KG1 (cell line): ENCODE results near the gene ARMC3.
A peak's percentile ranks its signal among the peaks of the same experiment; 100 is the strongest.

Experiments used
- DNase-seq: peaks from one replicate; lab custom pipeline; 2025; lab: John Stamatoyannopoulos, UW

The ARMC3 gene

DNA sequence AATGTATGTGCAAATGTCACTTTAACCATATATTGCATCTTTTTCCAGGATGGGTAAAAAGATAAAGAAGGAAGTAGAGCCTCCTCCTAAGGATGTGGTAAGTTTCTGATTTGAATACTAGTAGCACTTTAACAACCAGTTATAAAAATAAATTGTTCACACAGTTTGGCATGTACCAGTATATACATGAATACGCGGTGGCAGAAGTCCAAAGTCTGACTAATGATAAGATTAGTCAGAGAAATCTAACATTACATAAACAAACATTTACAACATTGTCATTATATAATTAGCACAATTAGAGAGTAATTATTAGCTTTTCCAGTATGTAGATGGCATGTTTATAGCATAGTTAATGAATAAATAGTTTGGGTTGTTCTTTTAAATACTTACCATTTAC is 4.1 kb downstream of the ARMC3 start:
- no peak for DNase-seq

DNA sequence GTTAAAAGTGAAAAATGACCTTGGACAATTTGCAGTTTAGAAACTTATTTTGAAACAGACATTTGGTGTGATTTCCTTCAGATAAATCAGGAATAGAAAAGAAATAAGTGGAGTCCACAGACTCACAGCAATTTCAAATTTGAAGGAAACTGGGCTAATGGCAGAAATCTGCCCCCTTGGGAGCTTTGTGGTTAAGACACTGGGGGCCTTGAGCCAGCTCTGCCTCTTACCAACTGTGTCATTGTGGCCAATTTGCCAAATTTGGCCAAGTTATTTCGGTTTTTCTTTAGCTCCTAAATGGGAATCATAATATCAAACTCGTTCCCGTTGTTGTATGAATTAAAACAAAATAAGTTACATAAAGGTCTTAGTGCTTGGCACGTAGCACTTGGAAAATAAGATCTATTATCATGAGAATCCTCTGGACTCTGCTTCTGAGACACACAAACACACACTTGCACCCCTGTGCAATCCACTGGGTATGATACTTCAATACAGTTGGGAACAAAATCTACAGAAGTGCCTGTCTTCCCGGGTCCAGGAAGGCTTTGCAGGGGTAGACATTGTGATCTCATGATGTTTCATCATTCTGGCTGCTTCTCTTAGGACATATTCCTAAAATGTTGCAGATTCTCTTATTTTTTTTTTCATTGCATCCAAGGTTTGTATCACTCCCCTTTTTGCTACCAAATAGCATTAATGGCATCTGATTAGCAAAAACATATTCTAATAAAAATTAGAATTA is 4.9 kb downstream of the ARMC3 start:
- DNase-seq, result no peak

DNA sequence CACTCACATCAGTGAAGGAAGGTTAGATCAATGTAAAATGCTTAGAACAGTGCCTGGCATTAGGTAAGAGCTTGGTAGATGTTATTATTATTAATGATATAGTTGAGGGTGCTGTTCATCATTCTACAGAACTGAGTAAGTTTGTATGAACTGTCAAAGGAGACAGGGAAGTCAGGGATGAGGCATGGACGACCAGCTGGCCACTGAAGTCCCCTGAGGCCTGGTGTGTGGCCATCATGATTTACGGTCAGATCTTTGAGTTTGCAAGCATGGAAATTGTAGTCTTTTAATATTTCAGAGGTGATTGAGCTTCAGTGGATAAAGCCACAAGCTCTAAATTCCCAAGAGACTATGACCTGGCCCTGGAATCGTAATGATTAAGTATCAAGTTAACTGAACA is 6.9 kb downstream of the ARMC3 start:
- DNase-seq, result no peak

DNA sequence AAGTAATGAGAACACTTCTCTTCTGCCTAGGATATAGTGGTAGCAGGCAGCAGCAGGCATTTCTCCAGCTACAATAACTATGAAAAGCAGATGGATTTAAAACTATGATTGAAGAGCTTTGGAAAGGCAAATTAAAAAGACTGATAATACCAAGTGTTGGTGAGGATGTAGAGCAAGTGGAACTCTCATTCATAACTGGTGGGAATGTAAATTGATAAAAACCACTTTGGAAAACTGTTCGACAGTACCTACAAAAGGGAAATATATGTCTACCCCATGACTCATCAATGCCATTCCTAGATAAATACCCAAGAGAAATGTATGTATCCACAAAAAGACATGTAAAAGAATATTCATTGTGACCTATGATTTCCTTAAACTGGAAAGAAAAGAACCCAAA is 14.6 kb downstream of the ARMC3 start:
- no peak for DNase-seq

DNA sequence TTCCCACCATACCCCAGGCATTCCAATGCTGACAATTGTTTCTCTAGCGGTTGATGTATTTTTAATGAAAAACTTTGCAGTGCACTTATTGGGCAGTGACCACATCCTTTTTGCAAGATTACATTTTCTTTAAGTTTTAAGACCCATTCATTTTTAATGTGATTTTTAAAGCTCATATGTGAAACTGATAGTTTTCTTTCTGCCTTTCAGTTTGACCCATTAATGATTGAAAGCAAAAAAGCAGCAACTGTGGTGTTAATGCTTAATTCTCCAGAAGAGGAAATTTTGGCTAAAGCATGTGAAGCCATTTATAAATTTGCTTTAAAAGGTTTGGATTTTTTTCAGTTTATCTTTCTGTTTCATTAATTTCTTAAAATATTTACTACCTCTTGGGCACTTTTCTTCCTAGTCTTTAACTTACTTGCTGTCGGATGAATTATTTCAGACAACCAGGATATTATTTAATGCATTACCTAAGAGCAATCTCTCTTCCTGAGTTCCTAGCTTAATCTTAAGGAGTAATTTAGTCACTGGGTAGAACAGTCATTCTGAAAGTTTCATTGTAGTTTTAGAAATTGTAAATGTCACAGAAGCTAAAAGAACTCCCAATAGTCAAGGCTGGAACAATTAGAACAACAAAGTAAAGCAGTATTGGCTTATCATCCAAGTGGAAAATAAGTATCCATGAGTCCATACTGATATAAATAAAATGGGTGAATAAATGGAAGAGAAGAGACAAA is 18.3 kb downstream of the ARMC3 start:
- DNase-seq, result no peak

DNA sequence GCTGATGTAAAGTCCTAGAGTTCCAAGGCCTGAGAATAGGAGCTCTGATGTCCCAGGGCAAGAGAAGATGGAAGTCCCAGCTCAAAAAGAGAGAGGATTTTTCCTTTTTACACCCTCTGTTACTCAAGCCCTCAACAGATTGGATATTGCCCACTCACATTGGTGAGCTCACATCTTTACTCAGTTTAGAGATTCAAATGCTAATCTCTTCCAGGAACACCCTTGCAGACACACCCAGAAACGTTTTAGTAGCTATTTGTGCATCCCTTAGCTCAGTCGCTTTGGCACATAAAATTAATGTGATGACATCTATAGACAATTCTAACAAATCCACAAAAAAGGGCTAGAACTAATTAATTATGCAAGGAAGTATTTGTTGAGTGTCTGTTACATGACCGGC is 27.1 kb downstream of the ARMC3 start:
- no peak for DNase-seq

DNA sequence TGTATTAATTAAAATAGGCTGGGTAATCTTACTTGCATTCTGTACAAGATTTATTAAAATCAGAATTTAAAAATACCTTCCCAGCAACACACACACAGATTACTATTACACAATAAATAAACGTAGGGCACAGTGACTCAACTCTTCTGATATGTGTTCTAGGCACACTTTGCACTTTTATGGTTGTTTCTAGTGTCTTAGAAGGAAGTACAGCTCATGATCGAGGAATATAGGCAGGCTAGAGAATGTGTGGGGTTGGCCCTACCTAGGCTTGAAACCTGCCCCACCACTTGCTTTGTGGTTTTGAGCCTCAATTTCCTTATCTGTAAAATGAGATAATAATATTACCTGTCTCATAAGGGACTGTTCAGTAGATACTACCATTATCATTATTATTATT is 30.5 kb downstream of the ARMC3 start:
- DNase-seq, result no peak

DNA sequence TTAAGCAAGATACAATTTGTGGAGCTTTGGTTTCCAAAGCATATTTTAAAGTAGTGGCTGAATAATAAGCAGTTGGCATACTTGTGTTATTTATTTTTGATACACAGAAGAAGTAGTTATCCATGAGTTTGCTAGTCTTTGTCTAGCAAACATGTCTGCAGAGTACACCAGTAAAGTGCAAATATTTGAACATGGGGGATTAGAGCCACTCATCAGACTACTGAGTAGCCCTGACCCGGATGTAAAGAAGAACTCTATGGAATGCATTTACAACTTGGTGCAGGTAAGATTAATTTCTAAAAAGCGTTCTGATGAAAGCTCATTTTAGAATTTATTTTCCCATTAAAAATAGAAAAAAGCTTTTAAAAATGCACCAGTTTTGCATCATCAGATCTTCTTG is 31.4 kb downstream of the ARMC3 start:
- no peak for DNase-seq

DNA sequence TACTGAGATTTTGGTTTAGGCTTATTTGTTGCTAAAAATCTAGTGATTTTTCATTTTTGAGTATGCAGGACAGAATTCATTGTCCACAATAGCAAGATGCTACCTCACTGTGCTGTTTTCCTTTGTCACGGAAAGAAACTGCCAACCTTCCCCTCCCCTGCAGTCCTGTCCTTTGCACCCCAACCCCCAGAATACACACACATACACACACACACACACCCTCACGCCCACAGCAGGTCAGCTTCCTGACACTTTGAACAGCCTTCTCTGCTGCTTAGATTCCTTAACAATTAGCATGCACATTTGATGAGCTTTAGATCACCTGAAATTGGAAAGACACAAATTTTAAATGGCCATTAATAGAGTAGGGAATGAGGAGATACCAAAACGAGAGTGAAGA is 32.1 kb downstream of the ARMC3 start:
- no peak for DNase-seq

DNA sequence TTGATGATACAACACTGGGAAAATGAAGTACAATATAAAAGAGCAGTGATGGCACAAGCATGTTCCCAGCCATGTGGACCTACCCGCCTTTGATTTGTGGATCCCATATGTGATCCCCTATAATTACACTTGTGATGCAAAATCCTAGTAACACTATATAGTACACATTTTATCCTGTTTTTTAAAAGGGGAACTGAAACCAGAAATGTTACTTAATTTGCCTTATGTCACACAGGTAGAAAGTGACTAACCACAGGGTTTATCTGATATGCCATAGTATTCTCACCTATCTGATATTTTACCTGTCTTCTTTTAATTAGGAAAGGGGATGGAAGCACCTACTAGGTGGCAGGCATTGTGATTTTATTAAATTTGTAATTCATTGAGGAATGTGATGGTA is 35.0 kb downstream of the ARMC3 start:
- DNase-seq, result no peak

DNA sequence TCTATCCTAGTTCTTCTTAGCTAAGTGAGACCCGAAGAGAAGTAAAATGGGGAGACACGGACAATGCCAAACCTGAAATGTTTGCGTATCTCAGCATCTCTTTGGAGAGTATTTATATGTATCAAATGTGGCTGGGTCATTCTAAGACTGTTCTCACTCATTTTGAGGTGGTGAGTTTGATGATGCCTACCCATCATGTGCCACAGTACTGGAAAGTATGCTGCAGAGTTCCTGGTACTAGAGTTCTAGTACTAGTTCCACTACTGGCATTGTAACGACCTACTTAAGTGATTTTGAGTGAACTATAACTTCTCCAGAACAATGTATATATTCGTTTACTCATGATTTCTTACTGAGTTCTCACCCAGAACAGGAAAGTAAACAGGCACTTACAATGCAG is 41.9 kb downstream of the ARMC3 start:
- DNase-seq, result no peak

DNA sequence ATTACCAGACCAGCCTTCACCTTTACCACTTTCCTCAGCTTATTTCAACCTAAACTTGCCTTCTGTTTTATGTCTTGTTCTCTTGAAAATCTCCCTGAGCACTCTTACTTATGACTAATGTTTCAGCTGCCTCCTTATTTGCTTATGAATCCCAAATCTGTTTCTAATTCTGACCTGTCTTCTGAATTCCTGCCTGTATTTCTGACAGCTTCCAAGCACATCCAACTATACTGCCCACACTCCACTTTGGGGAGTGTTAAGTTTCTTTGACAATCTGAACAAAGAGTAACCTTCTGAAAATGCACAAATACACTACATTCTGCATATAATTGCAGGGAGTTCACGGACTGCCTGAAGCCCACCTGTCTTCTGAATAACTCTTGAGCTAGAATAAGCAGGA is 48.7 kb downstream of the ARMC3 start:
- no peak for DNase-seq

DNA sequence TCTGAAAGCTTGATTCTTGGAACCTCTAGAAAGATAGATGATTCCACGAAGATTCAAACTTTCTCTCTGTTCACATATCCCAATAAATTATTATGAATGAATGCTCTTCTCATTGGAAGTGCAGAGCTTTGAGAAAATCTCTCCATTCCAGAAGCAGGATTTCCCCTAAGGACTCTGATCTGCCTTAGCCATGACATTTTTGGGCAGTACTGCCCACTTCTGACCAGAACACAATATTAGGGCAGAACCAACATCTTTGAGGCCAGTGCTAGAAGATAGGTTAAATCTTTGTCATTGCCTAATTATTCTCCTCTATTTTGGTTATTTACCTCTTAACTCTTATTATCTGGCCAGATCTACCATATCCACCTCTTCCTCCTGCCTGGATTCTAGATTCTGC is 49.9 kb downstream of the ARMC3 start:
- no peak for DNase-seq

DNA sequence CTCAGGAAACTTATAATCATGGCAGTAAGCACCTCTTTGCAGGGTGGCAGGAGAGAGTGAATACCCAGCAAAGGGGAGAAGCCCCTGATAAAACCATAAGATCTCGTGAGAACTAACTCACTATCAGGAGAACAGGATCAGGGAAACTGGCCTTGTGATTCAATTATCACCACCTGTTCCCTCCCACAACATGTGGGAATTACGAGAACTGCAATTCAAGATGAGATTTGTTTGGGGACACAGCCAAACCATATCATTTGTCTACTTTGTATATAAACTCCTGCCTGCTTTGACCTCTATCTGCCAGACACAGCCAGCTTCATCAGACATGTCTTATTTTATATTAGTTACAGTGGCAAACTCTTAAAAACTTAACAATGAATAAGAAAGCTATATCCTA is 50.4 kb downstream of the ARMC3 start:
- no peak for DNase-seq

DNA sequence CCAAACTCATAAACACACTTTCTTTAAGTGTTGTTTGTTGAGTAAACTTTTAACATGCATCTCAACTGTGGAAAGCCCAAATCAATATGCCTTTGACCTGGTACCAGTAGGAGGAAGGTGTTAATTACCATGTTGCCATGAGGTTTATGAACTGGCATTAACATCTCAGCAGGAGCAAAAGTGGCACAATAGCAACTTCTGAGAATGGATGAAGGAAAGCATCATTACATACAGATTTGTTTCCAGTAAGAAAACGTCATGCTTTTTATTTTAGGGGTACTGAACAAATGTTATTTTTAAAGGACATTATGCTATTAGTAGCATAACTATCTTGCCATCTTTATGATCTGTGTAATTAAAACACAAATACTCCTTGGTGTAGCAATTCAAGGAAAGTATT is 51.1 kb downstream of the ARMC3 start:
- DNase-seq, result no peak

DNA sequence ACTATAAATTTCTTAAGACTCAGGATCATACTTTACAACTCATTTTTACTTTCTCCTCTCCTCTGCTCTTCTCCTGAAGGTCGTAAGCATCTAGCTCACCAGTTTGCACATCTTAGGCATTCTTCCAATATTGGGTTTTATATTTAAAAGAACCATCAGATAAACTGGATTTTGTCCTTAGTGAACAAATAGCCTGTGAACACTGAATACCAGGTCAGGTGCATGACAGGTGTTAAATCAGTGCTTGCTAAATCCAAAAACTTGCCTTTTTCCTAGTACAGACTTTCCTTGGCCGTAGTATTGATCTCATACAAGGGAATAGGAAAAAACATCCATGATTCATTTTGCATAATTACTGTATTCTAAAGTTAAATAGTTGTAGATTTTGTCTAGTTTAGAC is 53.0 kb downstream of the ARMC3 start:
- DNase-seq, result no peak

DNA sequence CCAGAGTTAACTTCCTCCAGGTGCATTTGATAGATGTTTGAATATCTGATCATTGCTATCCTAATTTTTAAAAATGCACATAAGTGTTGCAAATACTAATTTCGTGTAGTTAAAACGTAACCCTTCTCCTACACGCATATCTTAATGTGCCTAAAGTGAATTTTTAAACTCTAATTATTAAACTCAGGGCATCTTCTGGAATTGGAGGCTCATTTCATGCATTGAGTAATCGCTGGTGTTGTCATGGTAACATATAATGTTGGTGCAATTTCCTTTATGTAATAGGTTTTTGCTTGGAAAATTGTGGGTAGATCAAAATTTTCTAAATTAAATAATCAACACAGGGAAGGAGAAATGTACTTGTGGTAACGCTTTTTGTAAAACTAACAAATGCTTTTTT is 56.2 kb downstream of the ARMC3 start:
- no peak for DNase-seq

DNA sequence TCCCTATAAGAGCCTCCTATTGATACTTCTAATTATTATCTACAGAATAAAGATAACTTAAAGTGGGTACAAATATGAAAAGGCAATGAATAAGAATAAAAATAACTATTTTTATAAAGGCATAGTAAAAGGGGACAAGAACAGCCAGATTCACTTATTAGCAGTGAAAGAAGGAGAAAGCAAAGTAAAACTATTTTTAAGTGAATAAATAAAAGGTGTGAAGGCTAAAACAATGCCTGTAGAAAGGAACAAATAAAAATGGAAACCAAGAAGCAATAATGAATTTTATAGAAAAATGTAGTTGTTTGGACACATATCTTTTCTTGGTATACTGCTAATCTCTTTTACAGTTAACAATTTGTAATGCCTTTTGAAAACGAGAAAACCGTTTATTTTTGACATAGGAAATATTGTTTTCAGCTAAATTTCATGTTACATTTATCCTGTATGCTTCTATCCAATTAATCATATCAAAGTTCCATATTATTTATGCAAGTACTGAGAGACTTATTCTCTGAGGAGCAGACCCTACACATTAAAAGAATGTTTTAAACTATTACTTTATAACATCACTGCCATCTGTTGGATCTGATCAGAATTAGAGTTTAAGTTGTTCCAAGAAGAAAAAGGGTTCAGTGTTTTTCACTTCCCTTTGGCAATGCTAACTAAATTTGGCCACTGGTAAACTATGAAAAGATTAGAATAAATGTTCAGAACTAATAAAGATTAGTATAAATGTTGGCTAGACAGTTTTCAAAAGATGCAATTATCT is 59.1 kb downstream of the ARMC3 start:
- DNase-seq, result peak; percentile 58

DNA sequence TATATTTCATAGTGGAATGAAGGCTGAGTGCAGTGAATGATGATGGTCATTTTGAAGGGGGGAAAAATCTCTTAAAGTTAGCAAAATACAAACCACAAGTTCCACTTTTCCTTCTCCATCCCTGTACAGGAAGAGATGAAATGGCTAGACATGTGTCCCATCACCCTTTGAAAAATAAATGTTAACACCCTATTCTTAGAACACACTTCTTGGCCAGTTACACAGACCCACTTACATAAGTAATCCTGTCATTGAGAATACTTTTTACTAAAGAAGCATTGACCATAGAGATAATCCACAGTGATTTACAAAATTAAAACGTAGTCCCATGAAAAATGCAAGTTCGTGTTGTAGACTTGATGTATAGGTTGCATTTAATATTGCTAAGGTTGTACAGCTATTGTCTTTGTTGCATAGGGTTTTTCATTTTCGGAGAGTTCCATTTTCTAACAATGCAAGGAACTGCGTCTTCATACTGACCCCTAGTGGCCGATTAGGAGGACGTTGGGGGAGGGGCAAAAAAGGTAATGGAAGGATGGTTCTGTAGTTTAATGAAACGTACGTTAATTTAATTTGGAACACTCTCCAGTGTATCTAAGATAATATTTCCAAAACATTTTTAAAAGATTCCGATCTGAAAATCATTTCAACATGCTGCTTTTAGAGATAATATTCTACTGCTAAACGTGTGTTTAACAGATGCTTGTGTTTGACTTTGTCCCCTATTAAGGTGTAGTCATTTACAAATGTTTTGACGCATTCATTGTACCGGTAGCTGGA is 60.9 kb downstream of the ARMC3 start:
- DNase-seq, result peak; percentile 88

DNA sequence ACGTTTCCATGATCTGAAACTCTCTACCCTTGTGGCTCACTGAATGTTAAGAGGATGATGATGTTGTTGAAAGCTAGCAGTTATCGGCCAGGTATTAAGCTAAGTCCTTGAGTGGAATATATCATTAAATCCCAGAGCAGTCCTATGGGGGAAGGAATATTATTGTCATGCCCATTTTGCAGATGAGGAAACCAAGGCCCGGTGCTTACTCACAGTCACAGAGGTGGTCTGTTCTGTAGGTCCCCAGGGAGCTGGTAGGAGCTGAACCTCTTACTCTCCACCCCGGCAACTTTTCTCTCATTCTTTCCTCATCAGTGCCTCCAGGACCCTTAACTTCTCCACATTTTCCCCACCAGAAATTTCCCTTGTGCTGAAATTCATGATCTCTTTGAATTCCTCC is 62.6 kb downstream of the ARMC3 start:
- DNase-seq, result no peak

DNA sequence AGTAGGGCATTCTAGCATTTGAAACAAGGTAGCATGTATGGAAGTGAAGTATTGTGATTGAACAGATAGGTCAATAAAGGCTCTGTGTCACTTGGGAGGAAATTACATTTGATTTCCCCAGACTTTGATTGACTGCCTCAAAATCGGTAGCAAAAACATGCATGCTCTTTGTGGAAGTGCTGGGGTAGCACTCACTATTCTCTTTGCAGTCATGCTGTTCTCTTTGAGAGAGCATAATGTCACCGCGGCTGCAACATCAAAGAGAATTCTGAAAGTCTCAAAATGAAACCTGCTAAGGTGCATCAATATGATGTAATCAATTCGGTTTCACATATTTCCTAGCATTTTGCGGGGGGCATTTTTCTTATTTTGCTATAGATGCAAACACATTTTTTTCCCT is 64.2 kb downstream of the ARMC3 start:
- DNase-seq, result no peak

DNA sequence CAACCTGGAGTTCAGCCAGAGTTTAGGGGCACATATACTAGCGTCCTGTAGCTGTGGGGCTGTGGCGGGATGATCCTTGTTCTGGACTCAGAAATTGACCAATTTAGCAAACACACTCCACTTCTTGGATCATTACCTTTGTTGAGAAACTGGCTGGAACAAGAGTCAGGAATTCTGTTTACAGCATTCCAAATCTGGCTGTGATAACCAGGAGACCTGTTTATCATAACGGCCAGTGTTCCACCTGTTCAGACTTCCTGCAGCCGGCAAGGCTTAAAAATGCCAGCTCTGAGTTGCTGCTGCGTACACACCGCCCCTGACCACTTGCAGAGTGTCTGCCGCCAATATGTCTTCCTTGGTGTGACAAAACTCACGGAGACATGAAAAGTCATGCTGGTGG is 64.8 kb downstream of the ARMC3 start:
- no peak for DNase-seq
